Suppressor macrophage treated with lipopolysaccharide for 1 hour (primary cell): ENCODE results near the gene FMNL2.

ENCODE experiments used
- DNase-seq, 3 donors: peaks; one replicate each; pipeline ENCODE4 v3.0.0-alpha.2; 2020 to 2022

FMNL2 gene

GRCh38 chr2:152674334-152674733, 339.4 kb downstream of the FMNL2 start:
- no peak for DNase-seq

- no peak for DNase-seq
Measured at GRCh38 chr2:152676461-152676860, 341.5 kb downstream of the FMNL2 start.

- no peak for DNase-seq
Measured at GRCh38 chr2:152678808-152679207, 343.8 kb downstream of the FMNL2 start.

GRCh38 chr2:152682663-152683062, 347.7 kb downstream of the FMNL2 start:
- DNase-seq = no peak

GRCh38 chr2:152683400-152683799, 348.4 kb downstream of the FMNL2 start:
- DNase-seq = no peak

- DNase-seq = no peak
Measured at GRCh38 chr2:152686321-152686720, 351.3 kb downstream of the FMNL2 start.

GRCh38 chr2:152693033-152693432, 358.1 kb downstream of the FMNL2 start:
- DNase-seq = no peak

- peak; percentile 68 to 86 (median 68) for DNase-seq
Measured at GRCh38 chr2:152694161-152694661, 359.2 kb downstream of the FMNL2 start.

GRCh38 chr2:152695763-152696162, 360.8 kb downstream of the FMNL2 start:
- DNase-seq = no peak

- no peak for DNase-seq
Measured at GRCh38 chr2:152696476-152696875, 361.5 kb downstream of the FMNL2 start.
